ENCODE data around the gene CTNNA1.

CTNNA1 gene

DNA sequence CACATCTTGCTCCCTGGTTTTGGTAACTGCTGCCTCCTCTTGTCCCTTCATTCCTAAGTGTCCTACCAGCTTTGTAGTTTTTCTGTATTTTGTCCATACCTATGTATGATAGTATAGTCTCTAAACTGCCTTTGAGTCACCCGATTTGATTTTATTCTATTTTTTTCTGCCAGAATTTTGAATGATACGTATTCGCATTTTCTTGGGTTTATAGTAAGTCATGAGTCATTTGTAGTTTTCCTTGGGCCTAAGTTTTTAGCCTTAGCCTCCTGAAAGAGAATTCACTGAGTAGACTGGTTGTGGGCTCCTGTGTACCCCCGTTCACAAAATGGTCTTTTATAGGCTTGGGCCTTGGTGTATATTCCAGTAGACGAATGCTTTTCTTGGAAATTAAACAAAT lies 62.3 kb downstream of the CTNNA1 start:
- peaks cover 8% of the 10 kb centered on the region for H3K9me3 Mint-ChIP-seq
- H3K4me1 Mint-ChIP-seq: peaks cover 19% of the 10 kb centered on the region
- H3K36me3 Mint-ChIP-seq (ENCODE audit: low read depth): peaks cover 73% of the 10 kb centered on the region
- H3K27me3 Mint-ChIP-seq (ENCODE audit: low read depth): no peaks in the 10 kb centered on the region
- no peak for TF ChIP-seq CTCF (IDR thresholded peaks at IDR 0.05; ENCODE audit: unreplicated experiment in 3 of 3)
- no peak overlapping the region for H3K4me3 Mint-ChIP-seq
- H3K27ac Mint-ChIP-seq: no peak overlapping the region

- Mint-ChIP-seq H3K4me1 (peaks cover 34% of the 10 kb centered on the region), H3K27me3 (ENCODE audit: low read depth) (no peaks in the 10 kb centered on the region), H3K4me3 (no peak overlapping the region), H3K36me3 (ENCODE audit: low read depth) (peaks cover 66% of the 10 kb centered on the region), H3K27ac (no peak overlapping the region), H3K9me3 (peaks cover 8% of the 10 kb centered on the region)
- no peak for TF ChIP-seq CTCF (IDR thresholded peaks at IDR 0.05; ENCODE audit: unreplicated experiment in 3 of 3)
Measured at GRCh38 chr5:138817241-138817640, 64.0 kb downstream of the CTNNA1 start.

DNA sequence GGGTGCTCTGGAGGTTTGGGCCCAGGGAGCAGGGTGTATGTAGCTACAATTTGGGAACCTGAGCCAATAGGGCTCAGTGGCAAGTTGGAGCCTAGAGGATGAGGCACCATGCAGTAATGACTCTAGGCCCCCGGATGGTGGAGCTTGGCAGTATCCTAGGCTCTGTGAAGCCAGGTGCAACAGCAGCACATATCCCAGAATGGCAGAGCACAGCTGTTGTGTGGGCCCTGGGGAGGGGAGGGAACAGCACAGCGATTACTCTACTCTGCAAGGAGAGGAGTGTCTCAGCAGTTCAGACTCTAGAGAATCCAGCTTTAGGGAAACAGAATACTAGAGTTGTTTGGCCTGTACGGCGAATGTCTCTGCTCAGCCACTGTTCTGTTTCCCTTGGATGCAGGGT lies 65.9 kb downstream of the CTNNA1 start:
- Mint-ChIP-seq H3K4me3 (no peak overlapping the region), H3K36me3 (ENCODE audit: low read depth) (peaks cover 56% of the 10 kb centered on the region), H3K4me1 (peaks cover 40% of the 10 kb centered on the region), H3K9me3 (peaks cover 6% of the 10 kb centered on the region), H3K27ac (peak overlapping the region; percentile 59 to 80 (median 70)), H3K27me3 (ENCODE audit: low read depth) (no peaks in the 10 kb centered on the region)
- no peak for TF ChIP-seq CTCF (IDR thresholded peaks at IDR 0.05; ENCODE audit: unreplicated experiment in 3 of 3)

DNA sequence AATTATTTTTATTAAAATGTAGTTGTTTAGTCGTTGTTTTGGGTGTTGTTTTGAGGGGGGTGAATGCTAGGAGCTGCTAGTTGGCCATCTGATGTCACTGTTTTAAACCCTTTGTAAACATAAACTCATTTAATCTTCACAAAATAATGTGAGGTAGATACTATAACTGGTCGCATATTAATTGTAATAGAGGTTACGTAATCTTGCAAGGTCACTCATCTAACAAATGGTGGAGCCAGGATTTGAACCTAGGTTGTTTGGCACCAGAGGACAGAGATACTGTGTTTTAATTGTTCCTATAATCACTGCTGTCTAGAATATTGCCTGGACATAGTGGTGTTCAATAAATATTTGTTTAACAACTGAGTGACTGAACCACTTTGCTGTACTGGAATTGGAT lies 67.5 kb downstream of the CTNNA1 start:
- peak overlapping the region in 1 of 3 experiments; percentile 3 for H3K27ac Mint-ChIP-seq
- peaks cover 6% of the 10 kb centered on the region for H3K9me3 Mint-ChIP-seq
- no peaks in the 10 kb centered on the region for H3K27me3 Mint-ChIP-seq (ENCODE audit: low read depth)
- H3K4me1 Mint-ChIP-seq: peaks cover 47% of the 10 kb centered on the region
- no peak overlapping the region for H3K4me3 Mint-ChIP-seq
- H3K36me3 Mint-ChIP-seq (ENCODE audit: low read depth): peaks cover 53% of the 10 kb centered on the region
- TF ChIP-seq CTCF (IDR thresholded peaks at IDR 0.05; ENCODE audit: unreplicated experiment in 3 of 3): no peak

DNA sequence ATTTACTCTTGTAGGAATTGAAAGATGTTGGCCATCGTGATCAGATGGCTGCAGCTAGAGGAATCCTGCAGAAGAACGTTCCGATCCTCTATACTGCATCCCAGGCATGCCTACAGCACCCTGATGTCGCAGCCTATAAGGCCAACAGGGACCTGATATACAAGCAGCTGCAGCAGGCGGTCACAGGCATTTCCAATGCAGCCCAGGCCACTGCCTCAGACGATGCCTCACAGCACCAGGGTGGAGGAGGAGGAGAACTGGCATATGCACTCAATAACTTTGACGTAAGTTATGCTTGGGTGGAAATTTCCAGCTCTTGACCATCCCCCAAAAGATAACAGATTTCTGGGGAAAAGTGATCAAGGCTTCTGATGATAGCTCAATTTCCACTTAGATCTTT lies 71.3 kb downstream of the CTNNA1 start:
- no peak for TF ChIP-seq CTCF (IDR thresholded peaks at IDR 0.05; ENCODE audit: unreplicated experiment in 3 of 3)
- peaks cover 33% of the 10 kb centered on the region for H3K4me1 Mint-ChIP-seq
- H3K4me3 Mint-ChIP-seq: no peak overlapping the region
- H3K36me3 Mint-ChIP-seq (ENCODE audit: low read depth): peaks cover 61% of the 10 kb centered on the region
- H3K9me3 Mint-ChIP-seq: no peaks in the 10 kb centered on the region
- H3K27me3 Mint-ChIP-seq (ENCODE audit: low read depth): no peaks in the 10 kb centered on the region
- no peak overlapping the region for H3K27ac Mint-ChIP-seq

GRCh38 chr5:138824924-138825863 lies 72.0 kb downstream of the CTNNA1 start:
- Mint-ChIP-seq H3K9me3 (no peaks in the 10 kb centered on the region), H3K36me3 (ENCODE audit: low read depth) (peaks cover 60% of the 10 kb centered on the region), H3K4me3 (no peak overlapping the region), H3K27me3 (ENCODE audit: low read depth) (no peaks in the 10 kb centered on the region), H3K4me1 (peaks cover 30% of the 10 kb centered on the region), H3K27ac (peak overlapping the region in 2 of 3 experiments; percentile 36 to 73)
- peak; percentile 69 to 71 (median 70) for TF ChIP-seq CTCF (IDR thresholded peaks at IDR 0.05; ENCODE audit: unreplicated experiment in 3 of 3)
